HepG2 (cell line): ENCODE data around the gene PLCL1. TPM values are rescaled to one million over a fixed set of nuclear protein-coding genes. Genes with fewer than 3 reads are reported as not detected.

Source experiments
- ATAC-seq: fragments of 200-7000 bp; cut with Tn5 transposase; 3 replicates; pipeline ENCODE4 v1.9.1; 2020; ENCODE audit warnings: mild to moderate bottlenecking, moderate library complexity
- BruUV-seq: library from RNA; stranded (reverse); fragments of 400-500 nt; replicated peaks from 2 replicates; lab custom pipeline; 2021; lab: Mats Ljungman, UMichigan
- CTCF ChIA-PET: fragments of 300-600 bp; formaldehyde crosslinking; extraction: SDS; loops from one replicate; lab custom pipeline; 2021; ENCODE audit warnings: low total read pairs, inconsistent platforms, low intra/inter-chr PET ratio; lab: Yijun Ruan, JAX
- POLR2A ChIA-PET: fragments of 350-600 bp; sonication (Branson Sonifier 250); formaldehyde crosslinking; loops from one replicate; lab custom pipeline; 2020; ENCODE audit warnings: antibody characterized with exemption, inconsistent platforms; lab: Yijun Ruan, JAX
- DNase-seq: peaks from one replicate; pipeline ENCODE4 v3.0.0-alpha.2; 2015; ENCODE audit warnings: low spot score
- FAIRE-seq: peaks from 3 replicates; lab custom pipeline; 2011; peaks lifted over from hg19 to GRCh38; lab: Jason Lieb, UNC
- H2AFZ ChIP-seq: one replicate; pipeline ENCODE4 v1.6.1; 2011; ENCODE audit warnings: low read length, inconsistent platforms
- H3K27ac ChIP-seq: fragments of 300-600 bp; 3 replicates; pipeline ENCODE4 v1.8.0; 2011; ENCODE audit warnings: mixed run types, mild to moderate bottlenecking, mixed read lengths, low read length, inconsistent platforms; ENCODE audit not compliant: insufficient read depth; ENCODE audit errors: extremely low read length
- H3K27me3 ChIP-seq, 2 experiments: fragments of 200-600 bp in 1 of 2; 2 replicates in 1 of 2; 3 replicates in 1 of 2; pipeline versions ENCODE4 v1.6.0 to v1.8.0; 2011; ENCODE audit warnings: low read length in 2 of 2, mild to moderate bottlenecking in 2 of 2, moderate library complexity in 2 of 2, inconsistent platforms in 1 of 2; ENCODE audit not compliant: insufficient read depth in 2 of 2, control insufficient read depth in 1 of 2
- H3K36me3 ChIP-seq, 2 experiments: fragments of 200-600 bp in 1 of 2; replicated peaks in 1 of 2; 2 replicates in 1 of 2; 3 replicates in 1 of 2; pipeline versions ENCODE4 v1.5.1 to v1.8.0; 2011; ENCODE audit warnings: low read length in 2 of 2, inconsistent platforms in 1 of 2; ENCODE audit not compliant: insufficient read depth in 2 of 2, control insufficient read depth in 1 of 2
- H3K4me1 ChIP-seq: 2 replicates; pipeline ENCODE4 v1.5.1; 2012; ENCODE audit warnings: low read length, inconsistent platforms; ENCODE audit not compliant: insufficient read depth
- H3K4me2 ChIP-seq: 2 replicates; pipeline ENCODE4 v1.6.0; 2011; ENCODE audit warnings: low read depth, low read length, inconsistent platforms
- H3K4me3 ChIP-seq, 3 experiments: fragments of 200-600 bp in 1 of 3; sonication (generic), shearing (Covaris generic) in 1 of 3; replicated peaks in 1 of 3; 2 replicates each; pipeline ENCODE4 v1.5.1; 2011 to 2016; ENCODE audit warnings: low read length in 3 of 3, inconsistent platforms in 2 of 3, low read depth in 2 of 3, mild to moderate bottlenecking in 2 of 3, control low read depth in 1 of 3, mixed read lengths in 1 of 3; ENCODE audit not compliant: insufficient read depth in 1 of 3
- H3K79me2 ChIP-seq: one replicate; pipeline ENCODE4 v1.6.1; 2011; ENCODE audit warnings: low read length, inconsistent platforms; ENCODE audit not compliant: insufficient read depth
- H3K9ac ChIP-seq: 2 replicates; pipeline ENCODE4 v1.6.0; 2011; ENCODE audit warnings: mild to moderate bottlenecking, low read depth, low read length, inconsistent platforms; ENCODE audit not compliant: insufficient read depth
- H3K9me3 ChIP-seq: 2 replicates; pipeline ENCODE4 v1.5.1; 2012; ENCODE audit warnings: mild to moderate bottlenecking, low read length
- H4K20me1 ChIP-seq: 2 replicates; pipeline ENCODE4 v1.6.0; 2011; ENCODE audit warnings: inconsistent platforms, mild to moderate bottlenecking, low read length, moderate library complexity; ENCODE audit not compliant: insufficient read depth
- PHF20 ChIP-seq: sonication (generic); formaldehyde crosslinking; IDR thresholded peaks from 2 replicates; pipeline ENCODE4 v1.5.0; 2020; ENCODE audit warnings: mild to moderate bottlenecking, missing genetic modification reagents
- PREB ChIP-seq: sonication (generic); formaldehyde crosslinking; IDR thresholded peaks from 2 replicates; pipeline ENCODE4 v1.4.0; 2020; ENCODE audit warnings: missing genetic modification reagents
- RAD51 ChIP-seq: fragments of 450-650 bp; IDR thresholded peaks from 2 replicates; pipeline ENCODE4 v1.6.1; 2016; ENCODE audit warnings: borderline replicate concordance
- SATB2 ChIP-seq: sonication (generic); formaldehyde crosslinking; IDR thresholded peaks from 2 replicates; pipeline ENCODE4 v1.5.0; 2020; ENCODE audit warnings: missing genetic modification reagents
- TBX3 ChIP-seq: fragments of 450-650 bp; IDR thresholded peaks from 2 replicates; pipeline ENCODE4 v1.6.1; 2017; ENCODE audit warnings: antibody characterized with exemption, mild to moderate bottlenecking, inconsistent platforms, borderline replicate concordance
- THAP7 ChIP-seq: sonication (generic); formaldehyde crosslinking; IDR thresholded peaks from 2 replicates; pipeline ENCODE4 v1.8.1; 2023; ENCODE audit warnings: mild to moderate bottlenecking, missing genetic modification reagents
- ZBED4 ChIP-seq: sonication (generic); formaldehyde crosslinking; IDR thresholded peaks from 2 replicates; pipeline ENCODE4 v1.4.0; 2020; ENCODE audit warnings: missing genetic modification reagents, borderline replicate concordance
- ZNF12 ChIP-seq: sonication (generic); formaldehyde crosslinking; IDR thresholded peaks from 2 replicates; pipeline ENCODE4 v1.5.0; 2020; ENCODE audit warnings: missing genetic modification reagents
- ZNF724P ChIP-seq: sonication (generic); formaldehyde crosslinking; IDR thresholded peaks from 2 replicates; pipeline ENCODE4 v1.8.0; 2022; ENCODE audit warnings: missing genetic modification reagents, borderline replicate concordance
- ZNF878 ChIP-seq: sonication (generic); formaldehyde crosslinking; IDR thresholded peaks from 2 replicates; pipeline ENCODE4 v1.8.1; 2023; ENCODE audit warnings: mild to moderate bottlenecking, missing genetic modification reagents, moderate library complexity
- WGBS: methylation state at CpG from one replicate; pipeline ENCODE4 v1.1.6; 2017; ENCODE audit warnings: low lambda C conversion rate; 5-methylcytosine and 5-hydroxymethylcytosine counted together
- in situ Hi-C: cut with HindIII; loops from 2 replicates; pipeline ENCODE4 v1.10.0; 2017; ENCODE audit warnings: low pct_unique_long_range_greater_than_20kb; ENCODE audit not compliant: extremely low pct_ligation_motif_present
- intact Hi-C: fragments of 100-400 bp; cut with micrococcal nuclease; formaldehyde crosslinking; loops from one replicate; pipeline ENCODE4 v1.10.0; 2022; ENCODE audit not compliant: unreplicated experiment
- polyA plus RNA-seq, 8 experiments: library from polyadenylated mRNA; depleted of rRNA in 3 of 8; stranded (reverse) in 7 of 8; unstranded in 1 of 8; fragments of >200 nt; fragmentation: Illumina TruSeq in 4 of 8; extraction: Trizol in 4 of 8; gene quantifications; 2 replicates each; pipeline versions ENCODE4 v1.2.1 to v1.2.3, GENCODE V29; 2011 to 2016; ENCODE audit warnings: low read depth in 4 of 8, missing spikeins in 1 of 8, mixed read lengths in 1 of 8; ENCODE audit not compliant: insufficient read depth in 1 of 8
- total RNA-seq, 5 experiments: library from RNA; depleted of rRNA; stranded (reverse); fragments of >200 nt; fragmentation: Illumina TruSeq; extraction: Trizol; gene quantifications; 2 replicates each; pipeline ENCODE4 v1.2.3, GENCODE V29; 2016; ENCODE audit warnings: low read depth in 1 of 5
- TF ChIP-seq, protein P1 (sequence below): IDR thresholded peaks from 2 replicates; pipeline ENCODE4 v1.6.1; 2018; ENCODE audit warnings: missing genetic modification reagents

Gene PLCL1
- total and polyA plus RNA-seq, 2 of the 13 experiments (the other 11 are each of a cell fraction or from before 2014, with no cell fraction given) = not detected

GRCh38 chr2:197931661-197932312, 127.4 kb downstream of the PLCL1 start:
- ATAC-seq = no peak
- Histone ChIP-seq H3K9me3 (no peaks in the 10 kb centered on the region), H3K4me1 (no peaks in the 10 kb centered on the region), H3K27ac (no peak overlapping the region), H3K4me2 (no peak overlapping the region), H3K9ac (no peak overlapping the region), H3K79me2 (no peaks in the 10 kb centered on the region), H3K4me3 (no peak overlapping the region), H4K20me1 (no peaks in the 10 kb centered on the region), H3K36me3 (no peaks in the 10 kb centered on the region), H3K27me3 (no peaks in the 10 kb centered on the region), H2AFZ (no peak overlapping the region)
- TF ChIP-seq, protein P1, sequence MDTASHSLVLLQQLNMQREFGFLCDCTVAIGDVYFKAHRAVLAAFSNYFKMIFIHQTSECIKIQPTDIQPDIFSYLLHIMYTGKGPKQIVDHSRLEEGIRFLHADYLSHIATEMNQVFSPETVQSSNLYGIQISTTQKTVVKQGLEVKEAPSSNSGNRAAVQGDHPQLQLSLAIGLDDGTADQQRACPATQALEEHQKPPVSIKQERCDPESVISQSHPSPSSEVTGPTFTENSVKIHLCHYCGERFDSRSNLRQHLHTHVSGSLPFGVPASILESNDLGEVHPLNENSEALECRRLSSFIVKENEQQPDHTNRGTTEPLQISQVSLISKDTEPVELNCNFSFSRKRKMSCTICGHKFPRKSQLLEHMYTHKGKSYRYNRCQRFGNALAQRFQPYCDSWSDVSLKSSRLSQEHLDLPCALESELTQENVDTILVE (CRISPR knock-in tag) = no peak
- no peak for TF ChIP-seq THAP7 (CRISPR knock-in tag)
- no peak for TF ChIP-seq SATB2
- no peak for TF ChIP-seq RAD51
- TF ChIP-seq ZBED4 (CRISPR knock-in tag) = no peak
- TF ChIP-seq PREB (CRISPR knock-in tag) = no peak
- no peak for TF ChIP-seq ZNF878 (CRISPR knock-in tag)
- no peak for TF ChIP-seq ZNF724P (CRISPR knock-in tag)
- no peak for TF ChIP-seq PHF20
- TF ChIP-seq TBX3 = no peak
- no peak for TF ChIP-seq ZNF12 (CRISPR knock-in tag)
- BruUV-seq = no TSS peak
- in situ Hi-C loops (no loop called here), intact Hi-C loops (no loop called here)
- ChIA-PET CTCF (no interaction called here), POLR2A (no interaction called here)
- WGBS = 0% methylated on average over 1 of the region's 1 CpG
- DNase-seq = no peak
- FAIRE-seq = no peak
